A673 (cell line): ENCODE results near the gene MAP3K5.
A peak's percentile ranks its signal among the peaks of the same experiment; 100 is the strongest.

Experiments used
- CTCF ChIP-seq: fragments of 300-800, 200-600 bp; sonication (generic); conservative IDR thresholded peaks from 2 replicates; pipeline ENCODE4 v1.5.1; 2017; ENCODE audit warnings: low read depth, mild to moderate bottlenecking, antibody characterized with exemption, low read length, moderate library complexity, mixed read lengths
- EZH2 ChIP-seq: fragments of 200-600 bp; sonication (generic); IDR thresholded peaks from 2 replicates; pipeline ENCODE4 v1.6.1; 2017; ENCODE audit warnings: borderline replicate concordance, low read depth, mild to moderate bottlenecking, mixed read lengths, antibody characterized with exemption, low read length; ENCODE audit not compliant: poor library complexity, severe bottlenecking

- 0 out of 2 replicates have a peak, but pooled peaks have one; percentile 21 for TF ChIP-seq CTCF
- no peak for TF ChIP-seq EZH2
Observed at GRCh38 chr6:136654086-136654485, 138.2 kb downstream of the MAP3K5 start.
